ENCODE measurements around the gene ST6GALNAC6.

ST6GALNAC6 gene

GRCh38 chr9:127915801-127916719 is 16.7 kb upstream of the ST6GALNAC6 start:
- peak; percentile 57 for DNase-seq

- DNase-seq, result no peak
These were observed 15.9 kb upstream of the ST6GALNAC6 start for GRCh38 chr9:127915325-127915752.

GRCh38 chr9:127913682-127914081 is 14.3 kb upstream of the ST6GALNAC6 start:
- no peak for DNase-seq

GRCh38 chr9:127912882-127913281 is 13.5 kb upstream of the ST6GALNAC6 start:
- DNase-seq, result no peak

DNA sequence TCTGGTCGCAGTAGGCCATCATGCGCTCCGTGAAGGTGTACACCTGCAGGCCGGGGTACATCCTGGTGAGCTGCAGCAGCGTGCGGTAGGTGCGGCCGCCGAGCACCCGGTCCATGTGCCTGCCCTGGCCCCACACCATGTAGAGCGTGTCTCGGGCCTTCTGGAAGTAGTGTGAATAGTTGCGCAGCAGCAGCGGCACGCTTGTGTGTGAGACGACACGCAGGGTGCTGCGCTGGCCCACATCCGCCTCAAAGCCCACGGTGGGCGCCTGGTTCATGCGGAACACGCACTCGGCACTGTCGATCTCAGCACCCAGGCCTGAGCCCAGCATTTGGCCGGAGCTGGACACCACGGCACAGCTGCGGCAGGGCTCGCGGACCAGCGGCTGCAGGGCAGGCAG is 12.9 kb upstream of the ST6GALNAC6 start:
- DNase-seq, result no peak

DNA sequence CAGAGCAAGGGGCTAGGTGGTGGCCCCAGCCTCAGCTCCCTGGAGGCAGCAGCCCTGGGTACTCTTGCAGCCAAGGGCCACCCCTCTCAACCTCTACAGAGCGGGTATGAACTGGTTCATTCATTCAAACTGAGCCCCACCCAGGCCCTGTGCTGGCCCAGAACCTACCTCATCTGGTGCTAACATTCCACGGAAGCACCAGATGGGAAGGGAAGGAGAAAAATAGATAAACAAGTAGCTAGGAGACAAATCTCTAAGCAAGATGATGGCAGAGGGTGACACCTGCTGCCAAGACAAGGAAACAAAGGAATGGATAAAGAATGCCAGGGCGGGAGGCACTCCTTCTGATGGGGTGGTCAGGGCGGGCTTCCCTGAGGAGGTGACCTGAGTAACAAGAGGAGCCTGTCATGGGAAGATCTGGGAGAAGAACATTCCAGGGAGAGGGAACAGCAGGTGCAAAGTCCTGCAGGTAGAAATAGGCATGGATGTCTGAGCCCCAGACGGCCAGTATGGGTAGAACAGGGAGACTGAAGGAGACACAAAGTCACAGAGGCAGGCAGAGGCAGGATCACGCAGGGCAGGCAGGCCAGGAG is 11.3 kb upstream of the ST6GALNAC6 start:
- no peak for DNase-seq

- no peak for DNase-seq
These were observed 10.5 kb upstream of the ST6GALNAC6 start for GRCh38 chr9:127909839-127910273.

DNA sequence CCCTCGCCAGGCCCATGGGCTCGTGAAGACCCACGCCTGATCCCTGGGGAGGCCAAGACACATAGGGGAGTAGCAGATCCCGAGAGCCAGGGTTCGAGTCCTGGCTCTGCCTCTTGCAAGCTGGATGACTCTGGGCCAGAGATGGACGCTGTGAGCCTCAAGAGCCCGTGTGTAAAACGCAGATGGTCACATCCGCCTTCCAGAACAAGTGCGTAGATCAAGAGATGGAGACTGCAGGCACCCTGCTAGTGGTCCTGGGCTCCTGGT is 9.2 kb upstream of the ST6GALNAC6 start:
- DNase-seq, result no peak

GRCh38 chr9:127907867-127908659 is 8.7 kb upstream of the ST6GALNAC6 start:
- no peak for DNase-seq

- DNase-seq, result no peak
These were observed 6.4 kb upstream of the ST6GALNAC6 start for GRCh38 chr9:127905788-127906191.

GRCh38 chr9:127905004-127905728 is 5.8 kb upstream of the ST6GALNAC6 start:
- no peak for DNase-seq

GRCh38 chr9:127904561-127905003 is 5.2 kb upstream of the ST6GALNAC6 start:
- no peak for DNase-seq

GRCh38 chr9:127903557-127904475 is 4.4 kb upstream of the ST6GALNAC6 start:
- DNase-seq, result no peak

DNA sequence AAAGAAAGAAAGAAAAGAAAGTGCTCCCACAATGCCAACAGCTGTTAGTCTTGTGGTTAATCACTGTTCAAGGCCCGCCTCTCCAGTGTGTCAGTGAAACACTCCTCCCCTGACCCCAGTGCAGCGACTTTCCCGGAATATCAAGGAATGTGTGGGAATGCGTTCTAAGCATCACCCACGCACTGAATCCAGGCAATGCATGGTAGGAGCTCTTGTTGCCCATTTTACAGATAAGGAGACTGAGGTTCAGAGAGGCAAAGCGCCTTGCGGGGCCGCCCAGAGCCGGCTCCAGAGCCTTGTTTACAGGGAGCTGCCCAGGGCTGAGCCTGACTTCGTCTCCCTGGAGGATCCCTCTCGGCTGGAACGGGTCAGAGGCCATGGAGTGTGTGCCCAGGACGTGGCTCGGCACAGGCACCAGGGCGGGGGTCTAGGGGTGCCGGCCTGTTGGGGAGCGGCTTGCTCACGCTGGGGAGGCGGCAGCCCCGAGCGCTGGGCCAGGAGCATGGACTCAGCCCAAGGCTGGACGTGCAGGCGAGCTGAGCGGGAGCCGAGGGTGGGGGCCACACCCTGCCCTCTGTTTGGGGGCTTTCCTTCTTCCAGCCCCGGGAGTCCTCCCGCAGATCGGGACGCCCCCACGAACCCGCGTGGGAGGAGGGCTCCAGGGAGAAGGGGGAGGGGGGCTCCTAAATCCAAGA is 823 bp downstream of the ST6GALNAC6 start:
- DNase-seq, result no peak

DNA sequence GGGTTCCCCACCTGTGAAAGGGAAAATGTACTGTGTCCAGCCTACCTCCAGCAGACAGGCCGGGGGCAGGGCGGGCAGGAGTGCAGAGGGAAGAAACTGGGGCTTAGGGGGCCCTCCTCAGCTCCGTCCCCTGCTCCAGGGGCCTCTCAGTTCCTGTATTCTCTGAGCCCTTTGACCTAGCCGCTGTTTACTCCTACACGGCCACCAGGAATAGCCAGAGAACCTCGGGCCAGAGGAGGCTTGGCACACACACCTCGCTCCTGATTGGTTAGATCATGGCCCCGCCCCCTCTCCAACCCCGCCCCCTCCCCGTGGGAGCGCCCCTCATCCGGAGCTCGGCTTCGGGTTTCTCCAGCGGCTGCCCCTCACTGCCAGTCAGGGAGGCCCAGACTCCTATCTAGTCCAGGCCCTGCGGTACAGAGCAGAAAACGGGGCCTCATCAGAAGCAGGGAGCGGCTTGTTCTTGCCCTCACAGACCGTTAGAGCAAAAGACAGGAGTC is 2.2 kb downstream of the ST6GALNAC6 start:
- no peak for DNase-seq

DNA sequence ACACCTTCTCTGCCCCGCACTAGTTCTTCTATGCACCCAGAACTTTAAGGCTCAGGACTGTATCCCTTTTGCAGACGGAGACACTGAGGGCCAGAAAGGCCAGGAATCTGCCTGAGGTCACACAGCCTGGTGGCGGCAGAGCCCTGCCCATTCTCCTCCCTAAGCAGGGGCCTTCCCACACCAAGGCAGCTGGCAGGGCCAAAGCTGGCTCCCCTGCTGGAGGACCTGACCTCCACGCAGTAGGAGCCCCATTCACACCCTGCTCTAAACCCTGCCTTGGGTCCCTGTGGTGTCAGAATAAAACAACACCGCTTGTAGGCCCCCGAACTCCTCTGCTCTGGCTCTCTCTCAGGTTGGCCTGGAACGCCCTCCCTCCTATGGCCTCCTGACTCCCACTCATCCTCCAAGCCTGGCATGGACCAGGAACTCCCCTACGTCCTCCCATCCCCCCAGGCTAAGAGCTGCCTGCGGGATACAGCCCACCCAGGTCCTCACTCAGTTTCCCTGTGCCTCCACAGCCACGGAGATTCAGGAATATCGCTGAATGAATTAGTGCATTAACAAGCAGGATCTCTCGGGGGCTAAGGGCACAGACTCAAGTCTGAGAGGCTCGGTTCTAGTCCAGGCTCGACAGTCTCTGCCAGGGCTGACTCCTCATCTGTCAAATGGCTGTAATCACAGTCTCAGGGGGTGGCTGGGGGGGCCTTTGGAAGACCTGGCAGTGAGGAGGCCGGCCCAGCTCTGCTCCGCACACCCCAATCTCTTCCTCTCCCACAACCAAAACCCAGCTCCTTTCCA is 2.8 kb downstream of the ST6GALNAC6 start:
- DNase-seq, result no peak

GRCh38 chr9:127895811-127896210 is 3.6 kb downstream of the ST6GALNAC6 start:
- DNase-seq, result no peak

- no peak for DNase-seq
These were observed 6.0 kb downstream of the ST6GALNAC6 start for GRCh38 chr9:127893392-127893791.

DNA sequence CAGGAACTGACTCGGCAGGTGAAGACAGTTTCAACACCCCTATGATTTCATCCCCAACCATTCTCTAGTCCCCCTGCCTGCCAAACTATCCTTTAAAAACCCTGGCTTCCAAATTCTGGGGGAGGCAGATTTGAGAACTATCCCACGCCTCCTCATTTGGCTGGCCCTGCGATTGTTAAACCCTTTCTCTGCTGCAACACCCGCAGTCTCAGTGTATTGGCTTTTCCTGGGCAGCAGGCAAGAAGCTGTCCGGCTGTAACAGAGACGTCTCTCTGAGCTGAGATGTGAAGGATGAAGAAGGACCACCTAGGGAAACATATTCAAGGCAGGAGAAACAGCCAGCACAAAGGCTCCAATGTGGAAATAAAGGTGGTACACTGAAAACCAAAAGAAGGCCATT is 6.6 kb downstream of the ST6GALNAC6 start:
- DNase-seq, result no peak

- no peak for DNase-seq
These were observed 9.3 kb downstream of the ST6GALNAC6 start for GRCh38 chr9:127890053-127890452.
